Caco-2 (cell line): ENCODE measurements around the gene ZNF30. TPM values are rescaled to one million over a fixed set of nuclear protein-coding genes. Genes with fewer than 3 reads are reported as not detected.
"Not testable (repeated sequence)": the region's sequence is repeated elsewhere in the genome, so short reads cannot be mapped to it uniquely, and the experiment has no call there.

Experiments used
- BruUV-seq: library from RNA; stranded (reverse); fragments of 400-500 nt; replicated peaks from 2 replicates; lab custom pipeline; 2021; lab: Mats Ljungman, UMichigan
- CTCF ChIA-PET: fragments of 300-600 bp; sonication (Branson Sonifier 250); formaldehyde crosslinking; loops from one replicate; lab custom pipeline; 2022; ENCODE audit warnings: antibody characterized with exemption; lab: Charles Lee
- POLR2A ChIA-PET: fragments of 300-600 bp; sonication (Branson Sonifier 250); formaldehyde crosslinking; loops from one replicate; lab custom pipeline; 2022; ENCODE audit warnings: antibody characterized with exemption; lab: Charles Lee
- DNase-seq, 2 experiments: peaks; one replicate each; pipeline versions ENCODE4 v3.0.0 to v3.0.0-alpha.2; 2020 to 2022
- H3K27me3 ChIP-seq: replicated peaks from 2 replicates; pipeline ENCODE4 v1.6.0; 2011; ENCODE audit warnings: low read length; ENCODE audit not compliant: control insufficient read depth, insufficient read depth
- H3K36me3 ChIP-seq: 2 replicates; pipeline ENCODE4 v1.5.1; 2011; ENCODE audit warnings: low read length; ENCODE audit not compliant: control insufficient read depth, insufficient read depth
- H3K4me1 ChIP-seq: fragments of 250-450 bp; sonication (Bioruptor Pico); 2 replicates; pipeline ENCODE4 v1.5.1; 2020; ENCODE audit warnings: mild to moderate bottlenecking
- H3K4me3 ChIP-seq: 2 replicates; pipeline ENCODE4 v1.5.1; 2011; ENCODE audit warnings: low read depth, mild to moderate bottlenecking, control low read depth, low read length
- H3K9me3 ChIP-seq: fragments of 250-450 bp; sonication (Bioruptor Pico); 2 replicates; pipeline ENCODE4 v1.5.1; 2020; ENCODE audit warnings: mild to moderate bottlenecking, moderate library complexity
- H3K27ac Mint-ChIP-seq: one replicate; pipeline ENCODE4 v1.8.0; 2022; ENCODE audit warnings: mixed read lengths; ENCODE audit not compliant: unreplicated experiment
- H3K27me3 Mint-ChIP-seq: one replicate; pipeline ENCODE4 v1.8.0; 2022; ENCODE audit warnings: mixed read lengths; ENCODE audit not compliant: insufficient read depth, unreplicated experiment
- H3K36me3 Mint-ChIP-seq: one replicate; pipeline ENCODE4 v1.8.0; 2022; ENCODE audit warnings: mild to moderate bottlenecking, mixed read lengths; ENCODE audit not compliant: insufficient read depth, unreplicated experiment
- H3K4me1 Mint-ChIP-seq: one replicate; pipeline ENCODE4 v1.8.0; 2022; ENCODE audit warnings: low read depth, mixed read lengths; ENCODE audit not compliant: unreplicated experiment
- H3K4me3 Mint-ChIP-seq: one replicate; pipeline ENCODE4 v1.8.0; 2022; ENCODE audit warnings: mild to moderate bottlenecking, moderate library complexity, mixed read lengths; ENCODE audit not compliant: unreplicated experiment
- H3K9me3 Mint-ChIP-seq: one replicate; pipeline ENCODE4 v1.8.0; 2022; ENCODE audit warnings: mixed read lengths; ENCODE audit not compliant: unreplicated experiment
- CTCF ChIP-seq, 2 experiments: fragments of 200-600 bp in 1 of 2; IDR thresholded peaks; 1 replicate in 1 of 2; 2 replicates in 1 of 2; pipeline versions ENCODE4 v1.5.1 to v1.8.0; 2011 to 2022; ENCODE audit warnings: antibody characterized with exemption in 1 of 2, control low read depth in 1 of 2, inconsistent platforms in 1 of 2, low read depth in 1 of 2, low read length in 1 of 2, mild to moderate bottlenecking in 1 of 2, moderate library complexity in 1 of 2; ENCODE audit not compliant: insufficient read depth in 1 of 2, severe bottlenecking in 1 of 2, unreplicated experiment in 1 of 2
- intact Hi-C: fragments of 100-400 bp; cut with micrococcal nuclease; formaldehyde crosslinking; loops from one replicate; pipeline ENCODE4 v1.10.0; 2022; ENCODE audit not compliant: unreplicated experiment
- total RNA-seq: library from RNA; stranded (reverse); gene quantifications from 2 replicates; pipeline ENCODE4 v1.2.3, GENCODE V29; 2022

Gene ZNF30
- total RNA-seq, 1 experiment from 2014 or later: 5.6 TPM

DNA sequence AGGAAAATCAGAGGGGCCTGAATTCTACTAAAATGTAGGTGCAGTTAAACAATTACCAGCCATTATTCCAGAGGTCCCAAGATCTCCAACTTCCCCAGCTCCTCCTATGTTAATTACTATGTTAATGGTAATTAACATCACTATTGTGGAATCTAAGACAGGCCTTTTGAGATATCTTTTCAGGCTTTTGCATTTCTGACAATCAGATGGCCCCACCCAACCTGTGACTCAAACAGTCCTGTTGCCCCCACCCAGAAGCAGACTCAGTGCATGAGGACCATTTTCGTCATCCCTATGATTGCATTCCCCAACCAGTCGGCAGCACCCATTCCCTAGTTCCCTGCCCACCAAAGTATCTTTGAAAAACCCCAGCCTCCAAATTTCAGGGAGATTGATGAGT lies 8.5 kb upstream of the ZNF30 start:
- no peak for DNase-seq
- peaks cover 11% of the 10 kb centered on the region for H3K4me1 Mint-ChIP-seq
- no peaks in the 10 kb centered on the region for H3K27me3 Mint-ChIP-seq
- H3K9me3 Mint-ChIP-seq: peaks cover 56% of the 10 kb centered on the region
- Histone ChIP-seq H3K27me3 (no peaks in the 10 kb centered on the region), H3K4me3 (no peak overlapping the region), H3K36me3 (no peaks in the 10 kb centered on the region), H3K9me3 (peaks cover 43% of the 10 kb centered on the region), H3K4me1 (peaks cover 13% of the 10 kb centered on the region)
- intact Hi-C loops: no loop called here
- ChIA-PET POLR2A (no interaction called here), CTCF (no interaction called here)
- no peak overlapping the region for H3K4me3 Mint-ChIP-seq
- TF ChIP-seq CTCF (IDR thresholded peaks at IDR 0.05; ENCODE audit: insufficient read depth in 1 of 2, low read depth in 1 of 2, low read length in 1 of 2, severe bottlenecking in 1 of 2, unreplicated experiment in 1 of 2): no peak
- H3K36me3 Mint-ChIP-seq: peaks cover 7% of the 10 kb centered on the region
- no peak overlapping the region for H3K27ac Mint-ChIP-seq
- no TSS peak for BruUV-seq

DNA sequence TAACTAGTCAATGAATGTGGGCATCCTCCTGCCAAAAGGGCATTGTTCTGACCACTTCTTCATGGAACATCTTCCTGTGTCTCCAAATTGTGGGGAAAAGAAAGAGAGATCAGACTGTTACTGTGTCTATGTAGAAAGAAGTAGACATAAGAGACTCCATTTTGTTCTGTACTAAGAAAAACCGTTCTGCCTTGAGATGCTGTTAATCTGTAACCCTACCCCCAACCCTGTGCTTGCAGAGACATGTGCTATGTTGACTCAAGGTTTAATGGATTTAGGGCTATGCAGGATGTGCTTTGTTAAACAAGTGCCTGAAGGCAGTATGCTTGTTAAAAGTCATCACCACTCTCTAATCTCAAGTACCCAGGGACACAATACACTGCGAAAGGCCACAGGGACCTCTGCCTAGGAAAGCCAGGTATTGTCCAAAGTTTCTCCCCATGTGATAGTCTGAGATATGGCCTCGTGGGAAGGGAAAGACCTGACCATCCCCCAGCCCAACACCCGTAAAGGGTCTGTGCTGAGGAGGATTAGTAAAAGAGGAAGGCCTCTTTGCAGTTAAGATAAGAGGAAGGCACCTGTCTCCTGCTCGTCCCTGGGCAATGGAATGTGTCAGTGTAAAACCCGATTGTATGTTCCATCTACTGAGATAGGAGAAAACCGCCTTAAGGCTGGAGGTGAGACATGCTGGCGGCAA lies 6.5 kb upstream of the ZNF30 start:
- DNase-seq: peak; percentile 76 to 82
- H3K27me3 Mint-ChIP-seq, H3K27me3 ChIP-seq, H3K36me3 ChIP-seq, H3K4me3 ChIP-seq, intact Hi-C loops, BruUV-seq, CTCF ChIA-PET, H3K36me3 Mint-ChIP-seq, H3K4me3 Mint-ChIP-seq, POLR2A ChIA-PET: not testable (repeated sequence)
- peaks cover 13% of the 10 kb centered on the region for H3K4me1 ChIP-seq
- Mint-ChIP-seq H3K9me3 (peaks cover 59% of the 10 kb centered on the region), H3K4me1 (peaks cover 11% of the 10 kb centered on the region), H3K27ac (peak overlapping the region; percentile 81)
- peaks cover 43% of the 10 kb centered on the region for H3K9me3 ChIP-seq

DNA sequence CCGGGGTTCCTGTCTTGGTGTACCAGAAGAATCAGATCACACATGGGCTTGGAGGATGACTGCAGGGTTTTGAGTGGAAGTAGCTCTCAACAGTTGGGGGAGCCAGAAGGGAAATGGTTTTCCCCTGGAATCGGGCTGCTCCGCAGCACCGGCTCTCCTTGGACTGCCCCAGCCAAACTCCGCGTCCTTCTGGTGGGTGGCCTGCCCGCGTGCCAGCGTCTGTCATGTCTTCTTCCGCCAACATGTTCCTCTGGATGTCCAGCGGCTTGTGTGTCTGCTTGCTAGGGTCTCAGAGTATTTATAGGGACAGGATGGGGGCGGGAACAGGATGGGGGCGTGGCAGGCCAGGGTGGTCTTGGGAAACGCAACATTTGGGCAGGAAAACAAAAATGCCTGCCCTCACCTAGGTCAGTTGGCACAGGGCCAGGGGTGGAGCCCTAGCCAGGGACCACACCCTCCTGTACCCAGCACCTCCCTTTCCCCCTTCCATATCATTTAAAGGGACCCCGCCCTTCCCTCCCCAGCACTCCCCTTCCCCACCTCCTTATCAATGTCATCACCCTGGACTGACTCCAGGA lies 1.3 kb upstream of the ZNF30 start:
- POLR2A ChIA-PET: no interaction called here
- H3K36me3 Mint-ChIP-seq: peaks cover 11% of the 10 kb centered on the region
- CTCF ChIA-PET: no interaction called here
- no peaks in the 10 kb centered on the region for H3K27me3 ChIP-seq
- no peak overlapping the region for H3K4me3 Mint-ChIP-seq
- no peak overlapping the region for H3K27ac Mint-ChIP-seq
- H3K27me3 Mint-ChIP-seq: no peaks in the 10 kb centered on the region
- H3K4me1 ChIP-seq: peaks cover 13% of the 10 kb centered on the region
- no peaks in the 10 kb centered on the region; the same call in 1 of the 2 replicates for H3K36me3 ChIP-seq
- TF ChIP-seq CTCF (IDR thresholded peaks at IDR 0.05; ENCODE audit: insufficient read depth in 1 of 2, low read depth in 1 of 2, low read length in 1 of 2, severe bottlenecking in 1 of 2, unreplicated experiment in 1 of 2): no peak
- H3K9me3 Mint-ChIP-seq: peaks cover 20% of the 10 kb centered on the region
- intact Hi-C loops: loop anchor here (5.0 kb wide), 1 partner anchor 73 kb away; no protein-coding TSS in a partner anchor
- no TSS peak for BruUV-seq
- H3K4me3 ChIP-seq: no peak overlapping the region
- peaks cover 11% of the 10 kb centered on the region for H3K4me1 Mint-ChIP-seq
- peaks cover 5% of the 10 kb centered on the region; the same call in 1 of the 2 replicates for H3K9me3 ChIP-seq
- no peak for DNase-seq
